ENCODE results near the gene STOML2. TPM values are rescaled to one million over a fixed set of nuclear protein-coding genes. Genes with fewer than 3 reads are reported as not detected.

STOML2 gene
- total and polyA plus RNA-seq, 2 donors (not counting 1 experiment from before 2014, with no cell fraction given), result 58.9 to 64.6 TPM

GRCh38 chr9:35107297-35108290 is 4.7 kb upstream of the STOML2 start:
- H3K4me3 Mint-ChIP-seq, result no peak overlapping the region
- no peak overlapping the region for H3K27ac Mint-ChIP-seq
- no peaks in the 10 kb centered on the region for H3K9me3 ChIP-seq (ENCODE audit: control extremely low read depth in 1 of 3, control insufficient read depth in 2 of 3, insufficient read depth in 1 of 3, low read length in 2 of 3)
- intact Hi-C loops (cut with micrococcal nuclease), result no loop called here
- H3K4me1 ChIP-seq (ENCODE audit: control insufficient read depth in 2 of 2, insufficient read depth in 2 of 2, low read length in 2 of 2), result peaks cover 18 to 32% of the 10 kb centered on the region in 2 donors
- ChIA-PET CTCF (interaction anchor here (1.6 to 2.8 kb wide), 2 partner anchors 11 to 208 kb away, joined by 4 to 9 read pairs; partner anchors contain the start of gene PIGO), POLR2A (interaction anchor here (0.7 kb wide), 1 partner anchor 621 kb away, joined by 6 read pairs; no protein-coding TSS in a partner anchor)
- TF ChIP-seq EZH2 (IDR thresholded peaks at IDR 0.05; ENCODE audit: borderline replicate concordance, insufficient read depth, low read depth, low read length, poor library complexity, severe bottlenecking) (no peak), CTCF (IDR thresholded peaks at IDR 0.05) (no peak)
- H3K27ac ChIP-seq (ENCODE audit: low read length in 2 of 2), result no peak overlapping the region
- no peak overlapping the region for H3K9ac ChIP-seq (ENCODE audit: low read length)
- H3K4me1 Mint-ChIP-seq, result peaks cover 36% of the 10 kb centered on the region
- H3K4me2 ChIP-seq (replicated peaks; ENCODE audit: low read depth, low read length, poor library complexity, severe bottlenecking), result no peak overlapping the region
- H3K9me3 Mint-ChIP-seq (ENCODE audit: insufficient read depth), result no peaks in the 10 kb centered on the region
- H4K20me1 ChIP-seq (ENCODE audit: control insufficient read depth, insufficient read depth, low read length, poor library complexity, severe bottlenecking), result no peaks in the 10 kb centered on the region
- H3K27me3 ChIP-seq (replicated peaks in 1 of 4; ENCODE audit: control extremely low read depth in 1 of 4, control insufficient read depth in 3 of 4, insufficient read depth in 4 of 4, low read length in 3 of 4), result no peaks in the 10 kb centered on the region
- ATAC-seq (ENCODE audit: low read depth), result no peak
- peak; percentile 11 for DNase-seq
- WGBS (ENCODE audit: insufficient coverage), result 96% methylated on average over 14 of the region's 18 CpGs
- no peak overlapping the region for H2AFZ ChIP-seq (ENCODE audit: insufficient read depth, low read depth, low read length, poor library complexity, severe bottlenecking)
- peaks cover 11% of the 10 kb centered on the region for H3K79me2 ChIP-seq (ENCODE audit: control insufficient read depth, insufficient read depth, low read length)
- peaks cover 0 to 10% of the 10 kb centered on the region in 2 experiments for H3K36me3 ChIP-seq (replicated peaks in 1 of 2; ENCODE audit: control extremely low read depth in 1 of 2, control insufficient read depth in 1 of 2, extremely low read depth in 1 of 2, insufficient read depth in 2 of 2, low read length in 1 of 2)
- H3K4me3 ChIP-seq (ENCODE audit: control extremely low read depth in 1 of 5, extremely low read depth in 1 of 5, insufficient read depth in 1 of 5, low read depth in 2 of 5, low read length in 4 of 5), result no peak overlapping the region
- H3K27me3 Mint-ChIP-seq, result no peaks in the 10 kb centered on the region

DNA sequence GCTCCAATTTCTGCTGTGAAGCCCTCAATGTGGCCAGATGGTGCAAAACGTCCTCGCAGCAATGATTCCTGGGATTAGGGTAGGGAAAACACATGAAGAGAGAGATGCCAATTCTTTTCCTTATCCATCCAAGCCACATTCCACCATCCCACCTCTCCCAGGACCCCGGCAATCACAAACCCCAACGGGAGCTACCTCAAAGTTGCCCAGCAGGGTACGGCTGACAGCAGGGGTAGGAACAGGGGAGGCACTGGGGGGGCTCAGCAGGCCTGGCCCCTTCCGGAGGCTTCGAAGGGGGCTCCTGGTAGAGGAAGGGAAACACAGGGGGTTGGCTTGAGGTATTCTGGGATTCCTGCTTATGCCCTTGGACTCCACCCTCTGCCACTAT is 3.4 kb upstream of the STOML2 start:
- 100% methylated on average over 1 of the region's 7 CpGs for WGBS (ENCODE audit: insufficient coverage)
- intact Hi-C loops (cut with micrococcal nuclease), result no loop called here
- H3K36me3 ChIP-seq (replicated peaks in 1 of 2; ENCODE audit: control extremely low read depth in 1 of 2, control insufficient read depth in 1 of 2, extremely low read depth in 1 of 2, insufficient read depth in 2 of 2, low read length in 1 of 2), result peaks cover 0 to 11% of the 10 kb centered on the region in 2 experiments
- no peaks in the 10 kb centered on the region for H3K27me3 Mint-ChIP-seq
- no peak for ATAC-seq (ENCODE audit: low read depth)
- H3K9ac ChIP-seq (ENCODE audit: low read length), result no peak overlapping the region
- peak; percentile 6 for DNase-seq
- POLR2A ChIA-PET, result no interaction called here
- H3K9me3 ChIP-seq (ENCODE audit: control extremely low read depth in 1 of 3, control insufficient read depth in 2 of 3, insufficient read depth in 1 of 3, low read length in 2 of 3), result no peaks in the 10 kb centered on the region
- CTCF ChIA-PET, result interaction anchor here (0.6 to 2.8 kb wide), 3 partner anchors 10 to 207 kb away, joined by 4 to 9 read pairs (median 4); partner anchors contain the start of gene PIGO
- H3K4me2 ChIP-seq (replicated peaks; ENCODE audit: low read depth, low read length, poor library complexity, severe bottlenecking), result no peak overlapping the region
- H3K27ac ChIP-seq (ENCODE audit: low read length in 2 of 2), result no peak overlapping the region
- H3K27me3 ChIP-seq (replicated peaks in 1 of 4; ENCODE audit: control extremely low read depth in 1 of 4, control insufficient read depth in 3 of 4, insufficient read depth in 4 of 4, low read length in 3 of 4), result no peaks in the 10 kb centered on the region
- H3K27ac Mint-ChIP-seq, result no peak overlapping the region
- H3K79me2 ChIP-seq (ENCODE audit: control insufficient read depth, insufficient read depth, low read length), result peaks cover 16% of the 10 kb centered on the region
- TF ChIP-seq CTCF (IDR thresholded peaks at IDR 0.05) (no peak), EZH2 (IDR thresholded peaks at IDR 0.05; ENCODE audit: borderline replicate concordance, insufficient read depth, low read depth, low read length, poor library complexity, severe bottlenecking) (no peak)
- H3K9me3 Mint-ChIP-seq (ENCODE audit: insufficient read depth), result no peaks in the 10 kb centered on the region
- peaks cover 37% of the 10 kb centered on the region for H3K4me1 Mint-ChIP-seq
- peaks cover 18 to 33% of the 10 kb centered on the region in 2 donors for H3K4me1 ChIP-seq (ENCODE audit: control insufficient read depth in 2 of 2, insufficient read depth in 2 of 2, low read length in 2 of 2)
- no peak overlapping the region for H3K4me3 Mint-ChIP-seq
- H2AFZ ChIP-seq (ENCODE audit: insufficient read depth, low read depth, low read length, poor library complexity, severe bottlenecking), result no peak overlapping the region
- no peak overlapping the region for H3K4me3 ChIP-seq (ENCODE audit: control extremely low read depth in 1 of 5, extremely low read depth in 1 of 5, insufficient read depth in 1 of 5, low read depth in 2 of 5, low read length in 4 of 5)
- no peaks in the 10 kb centered on the region for H4K20me1 ChIP-seq (ENCODE audit: control insufficient read depth, insufficient read depth, low read length, poor library complexity, severe bottlenecking)
